Neural cell (in vitro differentiated cells): ENCODE data around the gene PTPN3. TPM values are rescaled to one million over a fixed set of nuclear protein-coding genes. Genes with fewer than 3 reads are reported as not detected.

ENCODE experiments used
- H2AFZ ChIP-seq: fragments of 200-600, 300-800 bp; sonication (generic), shearing (Covaris generic); 2 replicates; pipeline ENCODE4 v1.6.0; 2014; ENCODE audit warnings: low read depth, mild to moderate bottlenecking, antibody characterized with exemption, low read length, moderate library complexity
- H3F3A ChIP-seq: fragments of 200-600 bp; shearing (Covaris generic); 2 replicates; pipeline ENCODE4 v1.6.1; 2016; ENCODE audit warnings: mild to moderate bottlenecking, moderate library complexity, mixed read lengths, antibody characterized with exemption, low read length; ENCODE audit not compliant: insufficient read depth, poor library complexity, severe bottlenecking
- H3K27ac ChIP-seq: fragments of 200-600, 300-800 bp; sonication (generic), shearing (Covaris generic); 2 replicates; pipeline ENCODE4 v1.5.1; 2014; ENCODE audit warnings: mild to moderate bottlenecking, low read length, moderate library complexity
- H3K27me3 ChIP-seq: fragments of 300-800, 200-600 bp; sonication (generic), shearing (Covaris generic); 2 replicates; pipeline ENCODE4 v1.6.0; 2014; ENCODE audit warnings: mild to moderate bottlenecking, low read depth, low read length, moderate library complexity; ENCODE audit not compliant: insufficient read depth
- H3K36me3 ChIP-seq: fragments of 300-800, 200-600 bp; sonication (generic), shearing (Covaris generic); 2 replicates; pipeline ENCODE4 v1.5.1; 2014; ENCODE audit warnings: mild to moderate bottlenecking, antibody characterized with exemption, low read length, moderate library complexity; ENCODE audit not compliant: insufficient read depth
- H3K4me2 ChIP-seq: fragments of 300-800, 200-600 bp; sonication (generic), shearing (Covaris generic); 2 replicates; pipeline ENCODE4 v1.6.0; 2014; ENCODE audit warnings: mild to moderate bottlenecking, low read length
- H3K4me3 ChIP-seq: fragments of 300-800, 200-600 bp; sonication (generic), shearing (Covaris generic); 2 replicates; pipeline ENCODE4 v1.5.1; 2014; ENCODE audit warnings: mild to moderate bottlenecking, low read length, moderate library complexity
- H3K79me2 ChIP-seq: fragments of 200-600 bp; shearing (Covaris generic); replicated peaks from 2 replicates; pipeline ENCODE4 v1.6.0; 2014; ENCODE audit warnings: mild to moderate bottlenecking, low read length, moderate library complexity; ENCODE audit not compliant: insufficient read depth
- H3K9ac ChIP-seq: fragments of 300-800, 200-600 bp; sonication (generic), shearing (Covaris generic); 2 replicates; pipeline ENCODE4 v1.6.1; 2016; ENCODE audit warnings: mild to moderate bottlenecking, low read length, mixed read lengths
- H3K9me2 ChIP-seq: fragments of 200-600 bp; shearing (Covaris generic); 2 replicates; pipeline ENCODE4 v1.6.1; 2016; ENCODE audit warnings: mild to moderate bottlenecking, low read length, mixed read lengths; ENCODE audit not compliant: insufficient read depth
- H3K9me3 ChIP-seq: fragments of 200-600, 300-800 bp; sonication (generic), shearing (Covaris generic); 2 replicates; pipeline ENCODE4 v1.6.1; 2016; ENCODE audit warnings: mild to moderate bottlenecking, mixed run types, low read length, moderate library complexity, mixed read lengths
- H4K20me1 ChIP-seq: fragments of 200-600 bp; shearing (Covaris generic); 2 replicates; pipeline ENCODE4 v1.6.1; 2016; ENCODE audit warnings: mild to moderate bottlenecking, mixed run types; ENCODE audit not compliant: insufficient read depth
- CTCF ChIP-seq: fragments of 450-650 bp; IDR thresholded peaks from 2 replicates; pipeline ENCODE4 v1.5.1; 2014; ENCODE audit warnings: antibody characterized with exemption, mild to moderate bottlenecking, moderate library complexity; ENCODE audit not compliant: poor library complexity, severe bottlenecking
- EP300 ChIP-seq: fragments of 450-650 bp; conservative IDR thresholded peaks from 2 replicates; pipeline ENCODE4 v1.6.1; 2014; ENCODE audit warnings: antibody characterized with exemption, mild to moderate bottlenecking, moderate library complexity; ENCODE audit not compliant: poor library complexity, severe bottlenecking
- EZH2 ChIP-seq: fragments of 200-600, 300-800 bp; shearing (Covaris generic), sonication (generic); IDR thresholded peaks from 2 replicates; pipeline ENCODE4 v1.6.1; 2014; ENCODE audit warnings: antibody characterized with exemption, low read length, borderline replicate concordance, mild to moderate bottlenecking; ENCODE audit not compliant: insufficient read depth, poor library complexity, severe bottlenecking
- MXI1 ChIP-seq: fragments of 450-650 bp; conservative IDR thresholded peaks from 2 replicates; pipeline ENCODE4 v1.6.1; 2014; ENCODE audit warnings: antibody characterized with exemption, mild to moderate bottlenecking; ENCODE audit not compliant: poor library complexity, severe bottlenecking
- POLR2AphosphoS5 ChIP-seq: IDR thresholded peaks from 2 replicates; pipeline ENCODE4 v1.6.1; 2012
- RAD21 ChIP-seq: fragments of 450-650 bp; conservative IDR thresholded peaks from 2 replicates; pipeline ENCODE4 v1.6.1; 2014; ENCODE audit warnings: antibody characterized with exemption, mild to moderate bottlenecking, moderate library complexity
- REST ChIP-seq: IDR thresholded peaks from 2 replicates; pipeline ENCODE4 v1.6.1; 2012; ENCODE audit warnings: borderline replicate concordance
- SMC3 ChIP-seq: fragments of 450-650 bp; conservative IDR thresholded peaks from 2 replicates; pipeline ENCODE4 v1.6.1; 2014; ENCODE audit warnings: antibody characterized with exemption, mild to moderate bottlenecking, moderate library complexity; ENCODE audit not compliant: poor library complexity
- TAF1 ChIP-seq: IDR thresholded peaks from 2 replicates; pipeline ENCODE4 v1.6.1; 2012; ENCODE audit warnings: low read depth
- polyA plus RNA-seq: library from polyadenylated mRNA; depleted of rRNA; stranded (reverse); fragments of >200 nt; gene quantifications from 2 replicates; pipeline ENCODE4 v1.2.3, GENCODE V29; 2014

PTPN3 gene
- polyA plus RNA-seq, 1 donor from 2014 or later, result 3.8 TPM

GRCh38 chr9:109506097-109506712 is 8.1 kb upstream of the PTPN3 start:
- TF ChIP-seq MXI1, result no peak
- TF ChIP-seq REST, result no peak
- TF ChIP-seq TAF1, result no peak
- no peak for TF ChIP-seq POLR2AphosphoS5
- TF ChIP-seq RAD21, result no peak
- no peak for TF ChIP-seq CTCF
- no peak for TF ChIP-seq EP300
- TF ChIP-seq SMC3, result no peak
- no peak for TF ChIP-seq EZH2
- Histone ChIP-seq H3K27ac (no peak overlapping the region), H4K20me1 (no peaks in the 10 kb centered on the region), H3K36me3 (no peaks in the 10 kb centered on the region), H2AFZ (no peak overlapping the region), H3K4me3 (no peak overlapping the region), H3K9ac (no peak overlapping the region), H3K79me2 (no peaks in the 10 kb centered on the region), H3K27me3 (peaks cover 10% of the 10 kb centered on the region), H3K4me2 (no peak overlapping the region), H3K9me3 (no peaks in the 10 kb centered on the region), H3F3A (no peaks in the 10 kb centered on the region), H3K9me2 (no peaks in the 10 kb centered on the region)

GRCh38 chr9:109504689-109505088 is 6.6 kb upstream of the PTPN3 start:
- Histone ChIP-seq H4K20me1 (no peaks in the 10 kb centered on the region), H3K9me3 (peaks cover 3% of the 10 kb centered on the region), H3K4me2 (no peak overlapping the region), H3K79me2 (no peaks in the 10 kb centered on the region), H3K27me3 (peaks cover 25% of the 10 kb centered on the region), H2AFZ (no peak overlapping the region), H3K9me2 (no peaks in the 10 kb centered on the region), H3F3A (no peaks in the 10 kb centered on the region), H3K27ac (no peak overlapping the region), H3K4me3 (no peak overlapping the region), H3K9ac (no peak overlapping the region), H3K36me3 (no peaks in the 10 kb centered on the region)
- TF ChIP-seq MXI1 (no peak), TAF1 (no peak), REST (no peak), POLR2AphosphoS5 (no peak), RAD21 (no peak), EZH2 (no peak), CTCF (no peak), EP300 (no peak), SMC3 (no peak)
